Activated CD8-positive, alpha-beta memory T cell treated with anti-CD3 and anti-CD28 coated beads for 36 hours (primary cell): ENCODE measurements around the gene ERC1. TPM values are rescaled to one million over a fixed set of nuclear protein-coding genes. Genes with fewer than 3 reads are reported as not detected.
"Not testable (repeated sequence)": the region's sequence is repeated elsewhere in the genome, so short reads cannot be mapped to it uniquely, and the experiment has no call there.

Experiments
- CTCF ChIA-PET: fragments of 350-600 bp; sonication (Branson Sonifier 250); formaldehyde crosslinking; loops from one replicate; lab custom pipeline; 2021; ENCODE audit warnings: antibody characterized with exemption; lab: Charles Lee
- POLR2A ChIA-PET: fragments of 350-600 bp; sonication (Branson Sonifier 250); formaldehyde crosslinking; loops from one replicate; lab custom pipeline; 2021; ENCODE audit warnings: antibody characterized with exemption; lab: Charles Lee
- total RNA-seq, 2 experiments: library from RNA; stranded (reverse); gene quantifications; one replicate each; pipeline ENCODE4 v1.2.3, GENCODE V29; 2021

The ERC1 gene
- total RNA-seq, 2 experiments from 2014 or later, result 24.2 to 25.8 TPM

DNA sequence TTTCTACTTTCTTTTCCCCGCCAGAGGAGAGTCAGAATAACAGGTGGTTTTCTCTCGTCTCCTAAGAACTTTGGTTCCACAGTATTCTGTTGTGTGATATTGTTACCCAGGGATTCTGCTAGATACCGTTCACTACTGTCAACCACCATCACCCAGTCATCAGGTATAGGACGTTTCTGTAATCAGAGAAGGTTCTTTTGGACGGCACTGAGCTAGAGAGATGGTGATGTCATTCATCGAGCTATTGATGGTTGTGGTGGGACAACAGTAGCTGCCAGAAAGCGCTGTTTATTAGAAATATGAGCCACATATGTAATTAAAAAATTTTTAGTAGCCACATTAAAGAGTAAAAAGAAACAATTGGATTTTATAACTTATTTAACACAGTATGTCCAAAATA is 17.0 kb downstream of the ERC1 start:
- ChIA-PET CTCF (no interaction called here), POLR2A (no interaction called here)

DNA sequence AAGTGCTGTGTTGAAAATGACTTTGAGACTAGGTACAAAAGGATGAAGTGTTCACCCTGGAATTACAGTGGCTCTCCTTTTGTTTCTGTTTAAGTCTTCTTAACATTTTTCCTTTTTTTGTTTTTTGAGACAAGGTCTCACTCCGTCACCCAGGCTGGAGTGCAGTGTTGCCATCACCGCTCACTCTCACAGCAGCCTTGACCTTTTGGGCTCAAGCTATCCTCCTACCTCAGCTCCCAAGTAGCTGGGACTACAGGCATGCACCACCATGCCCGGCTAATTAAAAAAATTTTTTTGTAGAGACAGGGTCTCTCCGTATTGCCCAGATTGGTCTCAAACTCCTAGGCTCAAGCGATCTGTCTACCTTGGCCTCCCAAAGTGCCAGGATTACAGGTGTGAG is 20.1 kb downstream of the ERC1 start:
- POLR2A ChIA-PET, result no interaction called here
- CTCF ChIA-PET, result no interaction called here

DNA sequence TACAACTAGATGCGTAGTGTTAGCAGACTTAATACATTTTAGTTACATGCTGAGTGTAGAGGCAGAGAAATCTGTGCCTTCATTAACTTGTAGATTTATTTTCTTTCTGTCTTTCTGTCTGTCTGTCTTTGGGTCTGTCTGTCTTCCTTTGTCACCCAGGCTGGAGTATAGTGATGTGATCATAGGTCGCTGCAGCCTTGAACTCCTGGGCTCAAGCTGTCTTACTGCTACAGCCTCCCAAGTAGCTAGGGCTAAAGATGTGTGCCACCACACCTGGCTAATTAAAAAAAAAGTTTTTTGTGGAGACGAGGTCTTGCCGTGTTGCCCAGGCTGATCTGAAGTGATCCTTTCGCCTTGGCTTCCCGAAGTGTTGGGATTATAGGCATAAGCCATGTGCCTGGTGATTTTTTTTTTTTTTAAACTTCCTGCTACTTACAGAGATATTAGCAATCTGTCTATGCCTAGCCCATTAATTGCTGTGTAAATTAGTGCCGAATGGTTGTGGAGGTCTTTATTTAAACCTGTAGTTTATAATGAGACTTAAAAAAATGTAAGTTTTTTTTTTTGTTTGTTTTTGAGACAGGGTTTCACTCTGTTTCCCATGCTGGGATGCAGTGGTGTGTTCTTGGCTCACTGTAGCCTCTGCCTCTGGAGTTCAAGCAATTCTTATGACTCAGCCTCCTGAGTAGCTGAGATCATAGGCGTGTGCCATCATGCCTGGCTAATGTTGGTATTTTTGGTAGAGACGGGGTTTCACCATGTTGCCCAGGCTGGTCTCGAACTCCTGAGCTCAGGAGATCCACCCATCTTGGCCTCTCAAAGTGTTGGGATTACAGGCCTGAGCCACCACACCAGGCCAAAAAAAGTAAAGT is 22.8 kb downstream of the ERC1 start:
- ChIA-PET POLR2A (no interaction called here), CTCF (no interaction called here)

DNA sequence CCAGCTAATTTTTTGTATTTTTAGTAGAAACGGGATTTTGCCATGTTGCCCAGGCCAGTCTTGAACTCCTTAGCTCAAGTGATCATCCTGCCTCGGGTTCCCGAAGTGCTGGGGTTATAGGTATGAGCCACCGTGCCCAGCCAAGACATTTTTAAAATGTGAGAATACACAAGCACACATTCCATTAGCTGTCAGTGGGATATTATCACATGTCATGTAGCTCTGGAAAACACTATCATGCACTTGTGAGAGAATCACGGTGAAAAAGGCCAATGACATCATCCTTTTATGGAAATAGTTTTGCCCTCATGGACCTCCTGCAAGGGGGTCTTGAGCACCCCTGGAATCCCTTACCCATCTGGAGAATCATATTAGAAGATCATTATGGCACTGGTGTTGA is 28.3 kb downstream of the ERC1 start:
- POLR2A ChIA-PET, result interaction anchor here (0.6 kb wide), 1 partner anchor 11 kb away, joined by 4 read pairs; no protein-coding TSS in a partner anchor

DNA sequence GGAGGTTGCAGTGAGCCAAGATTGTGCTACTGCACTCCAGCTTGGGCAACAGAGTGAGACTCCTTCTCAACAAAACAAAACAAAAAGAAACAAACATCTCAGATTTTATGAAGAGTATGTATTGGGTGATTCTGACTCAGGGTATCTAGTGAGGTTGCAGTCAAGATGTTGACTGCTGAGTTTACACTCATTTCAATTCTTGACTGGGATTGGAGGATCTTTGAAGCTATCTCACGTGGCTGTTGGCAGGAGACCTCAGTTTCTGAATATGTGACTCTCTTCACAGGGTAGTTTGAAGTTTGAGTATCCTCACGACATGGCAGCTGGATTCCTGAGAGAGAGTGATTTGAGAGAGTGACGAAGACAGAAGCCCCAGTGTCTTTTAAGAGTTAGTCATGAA is 29.4 kb downstream of the ERC1 start:
- ChIA-PET POLR2A (no interaction called here), CTCF (no interaction called here)

More for the DNA sequence above, 28.3 kb downstream of the ERC1 start:
- CTCF ChIA-PET, result no interaction called here

DNA sequence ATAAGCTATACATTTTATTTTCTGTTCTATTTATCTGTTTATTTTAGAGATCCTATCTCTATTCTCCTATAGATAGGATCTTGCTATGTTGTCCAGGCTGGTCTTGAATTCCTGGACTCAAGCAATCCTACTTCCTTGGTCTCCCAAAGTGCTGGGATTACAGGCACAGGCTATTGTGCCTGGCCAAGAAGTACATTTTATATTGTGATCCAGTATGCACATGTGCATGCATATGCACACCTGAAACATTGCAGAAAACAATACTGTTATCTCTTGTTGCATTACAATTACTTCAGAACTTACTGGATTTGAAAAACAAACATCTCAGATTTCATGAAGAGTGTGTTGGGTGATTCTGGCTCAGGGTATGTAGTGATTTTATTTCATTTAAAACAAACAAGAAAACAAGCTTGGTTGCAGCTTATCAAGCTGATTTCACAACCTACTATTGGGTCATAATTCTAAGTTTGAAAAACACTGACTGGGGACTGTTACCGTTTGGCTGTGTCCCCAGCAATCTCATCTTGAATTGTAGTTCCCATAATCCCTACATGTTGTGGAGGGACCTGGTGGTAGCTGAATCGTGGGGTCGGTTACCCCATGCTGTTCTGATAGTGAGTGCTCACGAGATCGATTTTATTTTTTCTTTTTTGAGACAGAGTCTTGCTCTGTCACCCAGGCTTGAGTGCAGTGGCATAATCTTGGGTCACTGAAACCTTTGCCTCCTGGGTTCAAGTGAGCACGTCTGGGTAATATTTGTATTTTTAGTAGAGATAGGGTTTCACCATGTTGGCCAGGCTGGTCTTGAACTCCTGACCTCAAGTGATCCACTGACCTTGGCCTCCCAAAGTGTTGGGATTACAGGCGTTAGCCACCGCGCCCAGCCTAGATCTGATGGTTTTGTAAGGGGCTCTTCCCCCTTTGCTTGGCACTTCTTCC is 31.3 kb downstream of the ERC1 start:
- CTCF ChIA-PET, result no interaction called here

DNA sequence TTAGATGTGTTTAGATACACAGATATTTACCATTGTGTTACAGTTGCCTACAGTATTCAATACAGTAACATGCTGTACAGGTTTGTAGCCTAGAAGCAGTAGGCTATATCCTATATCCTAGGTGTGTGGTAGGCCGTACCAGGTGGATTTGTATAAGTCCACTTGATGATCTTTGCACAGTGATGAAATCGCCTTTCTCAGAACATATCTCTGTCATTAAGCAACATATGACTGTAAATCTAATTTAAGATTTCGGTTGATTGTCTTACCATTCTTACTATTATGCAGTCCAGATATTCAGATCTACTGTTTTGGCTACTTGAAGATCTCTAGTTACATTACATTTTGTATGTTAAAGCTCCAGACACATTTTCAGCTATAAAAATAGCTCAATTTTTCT is 39.8 kb downstream of the ERC1 start:
- CTCF ChIA-PET, result no interaction called here
- POLR2A ChIA-PET, result interaction anchor here (0.6 kb wide), 1 partner anchor 203 kb away, joined by 4 read pairs; no protein-coding TSS in a partner anchor

More for the DNA sequence above, 31.3 kb downstream of the ERC1 start:
- POLR2A ChIA-PET, result interaction anchor here (0.5 kb wide), 1 partner anchor 10 kb away, joined by 6 read pairs; no protein-coding TSS in a partner anchor

DNA sequence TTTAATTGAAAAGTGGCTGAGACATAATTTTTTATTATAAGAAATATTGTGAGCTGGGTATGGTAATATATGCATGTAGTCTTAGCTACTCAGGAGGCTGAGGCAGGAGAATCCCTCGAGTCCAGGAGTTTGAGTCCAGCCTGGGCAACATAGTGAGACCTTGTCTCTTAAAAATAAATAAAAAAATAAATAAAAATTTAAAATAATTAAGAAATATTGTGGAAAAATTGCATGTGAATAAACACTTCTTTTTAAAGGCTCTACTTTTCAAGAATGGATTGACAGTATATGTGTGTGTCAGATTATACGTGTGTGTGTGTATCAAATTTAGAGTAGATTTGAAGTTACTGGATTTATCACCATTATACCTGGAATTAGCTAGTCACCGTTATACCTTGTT is 43.2 kb downstream of the ERC1 start:
- ChIA-PET POLR2A (no interaction called here), CTCF (no interaction called here)

DNA sequence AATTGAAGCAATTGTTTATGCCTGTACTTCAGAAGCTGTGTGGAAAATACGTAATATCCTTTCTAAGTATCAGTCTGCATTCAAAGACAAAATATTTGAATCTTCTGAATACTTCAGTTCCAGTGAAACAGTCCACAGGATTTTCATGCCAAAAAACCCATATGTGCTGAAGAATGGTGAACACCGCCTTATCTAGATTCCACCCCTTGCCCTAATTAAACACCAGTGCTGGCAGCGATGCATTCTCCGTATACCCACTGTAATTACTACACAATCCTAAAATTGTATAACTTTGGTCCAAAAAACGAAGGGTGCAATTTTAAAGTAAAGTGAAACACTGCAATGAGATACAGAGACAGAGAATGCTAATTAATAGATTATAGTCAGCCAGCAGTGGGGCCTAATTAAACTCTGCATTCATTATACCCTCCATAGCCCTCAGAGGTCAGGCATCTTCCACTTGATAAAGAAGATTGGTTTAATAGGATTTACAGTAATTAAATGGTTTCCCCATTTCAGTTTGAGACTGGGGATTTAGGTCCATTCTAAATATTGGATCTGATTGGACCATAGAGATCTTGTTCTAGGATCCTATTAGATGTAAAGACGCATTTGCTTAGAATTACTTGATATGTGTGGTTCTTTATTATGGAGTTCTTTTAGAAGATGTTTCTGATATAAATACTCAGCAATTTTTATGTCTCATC is 43.9 kb downstream of the ERC1 start:
- ChIA-PET CTCF (no interaction called here), POLR2A (no interaction called here)

DNA sequence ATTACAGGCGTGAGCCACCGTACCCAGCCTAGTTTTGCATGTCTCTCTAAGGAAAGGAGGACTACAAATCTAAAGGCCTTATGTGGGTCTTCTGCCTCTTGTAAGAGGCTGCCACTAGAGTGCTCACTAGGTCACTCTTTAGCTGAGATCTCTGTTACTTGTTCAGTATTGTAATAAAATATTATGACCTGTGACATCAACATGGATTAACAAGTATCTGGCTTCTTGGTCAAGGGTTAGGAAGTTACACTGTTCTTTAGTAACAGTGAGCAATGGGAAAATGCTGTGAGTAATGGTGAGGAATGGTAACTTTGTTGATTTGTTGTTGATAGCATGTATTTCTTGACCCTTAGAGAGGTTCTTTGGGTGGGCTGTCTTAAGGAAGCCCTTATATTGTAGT is 50.5 kb downstream of the ERC1 start:
- ChIA-PET CTCF (no interaction called here), POLR2A (interaction anchor here (0.6 kb wide), 1 partner anchor 15 kb away, joined by 3 read pairs; no protein-coding TSS in a partner anchor)

DNA sequence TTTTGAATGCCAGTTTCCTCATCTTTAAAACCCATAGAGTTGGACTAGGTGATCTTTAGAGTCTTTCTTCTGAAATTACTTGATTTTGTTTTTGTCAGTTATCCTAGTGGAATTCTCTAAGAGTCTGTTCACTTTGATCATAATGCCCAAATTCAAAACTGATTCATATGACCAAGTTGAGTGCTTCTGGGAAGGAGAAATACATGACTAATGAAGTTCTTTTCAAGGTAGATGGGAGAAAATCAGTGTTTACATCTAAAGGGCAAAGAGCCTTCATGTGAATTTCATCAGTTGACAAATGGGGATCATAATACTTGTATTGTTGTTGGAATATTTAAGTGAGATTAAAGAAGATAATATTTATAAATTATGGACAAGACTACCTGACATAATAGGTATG is 53.2 kb downstream of the ERC1 start:
- CTCF ChIA-PET, result no interaction called here
- POLR2A ChIA-PET, result no interaction called here

DNA sequence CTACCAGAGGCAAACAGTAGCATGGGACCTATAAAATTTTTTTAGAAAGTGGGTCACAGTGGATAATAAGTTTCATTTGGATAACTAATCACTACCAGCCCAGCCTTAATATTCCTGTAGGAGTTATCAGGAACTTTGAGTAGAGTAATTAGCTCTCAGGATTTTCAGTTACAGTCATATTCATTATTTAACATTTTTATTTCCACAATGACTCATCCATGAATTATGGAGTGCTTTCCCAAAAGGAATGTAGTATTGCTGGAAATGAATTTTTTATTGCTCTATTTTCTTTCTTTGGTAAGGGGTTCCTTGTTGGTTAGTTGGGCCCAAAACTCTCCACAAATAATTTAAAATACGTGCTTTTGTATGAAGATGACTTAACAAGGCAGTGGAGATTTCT is 53.7 kb downstream of the ERC1 start:
- ChIA-PET POLR2A (no interaction called here), CTCF (no interaction called here)

DNA sequence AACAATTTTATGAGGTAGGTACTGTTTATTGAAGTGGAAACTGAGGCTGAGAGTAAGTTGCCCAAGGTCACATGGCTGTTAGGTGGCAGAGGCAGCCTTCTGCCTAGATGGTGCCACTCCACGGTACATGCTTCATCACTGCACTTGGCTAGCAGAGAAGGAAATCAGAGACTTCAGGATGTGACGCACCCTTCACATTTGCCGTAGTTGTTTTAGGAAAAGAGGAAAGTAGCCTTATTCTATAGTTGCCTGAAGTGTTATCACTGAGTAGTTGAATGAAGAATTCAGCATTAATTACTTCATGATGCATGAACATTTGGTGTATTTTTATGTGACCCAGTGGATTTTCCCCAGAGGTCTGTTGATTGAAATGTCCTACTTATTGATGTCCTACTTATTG is 55.7 kb downstream of the ERC1 start:
- ChIA-PET CTCF (no interaction called here), POLR2A (no interaction called here)

DNA sequence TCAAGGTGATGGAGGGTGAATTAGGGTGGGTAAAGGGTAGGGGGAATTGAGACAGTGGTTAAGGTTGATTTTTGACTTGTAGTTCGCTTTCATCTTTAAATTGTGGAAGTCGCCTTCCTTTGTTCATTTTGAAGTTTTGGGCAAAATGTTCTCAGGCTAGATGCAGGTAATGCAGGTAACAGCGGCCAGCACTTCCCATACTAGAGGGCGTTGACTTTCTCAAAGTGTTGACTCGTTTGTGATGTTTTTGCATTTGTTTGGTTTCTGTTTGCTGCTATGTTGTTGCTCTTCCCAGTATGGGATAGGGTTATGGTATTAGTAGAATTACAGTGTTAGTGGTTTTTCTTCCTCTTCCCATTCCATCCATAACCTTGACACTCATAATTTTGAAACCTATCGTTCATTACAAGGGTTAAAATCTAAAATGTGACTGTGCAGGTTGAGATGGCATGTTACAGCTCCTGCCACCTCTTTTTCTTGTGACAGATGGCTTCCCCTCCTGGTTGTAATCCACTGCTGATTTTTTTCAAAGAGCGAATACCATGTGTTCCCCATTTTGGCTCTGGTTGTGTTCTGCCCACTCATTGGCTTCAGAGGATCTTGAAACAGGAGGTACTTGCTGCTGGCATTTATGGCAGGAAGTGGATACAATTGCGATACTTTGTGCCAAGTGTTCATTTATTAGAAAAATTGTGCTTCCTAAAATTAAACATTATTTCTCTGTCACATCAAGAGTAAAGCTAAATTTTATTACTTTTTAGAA is 57.1 kb downstream of the ERC1 start:
- CTCF ChIA-PET, result interaction anchor here (1.3 kb wide), 1 partner anchor 45 kb away, joined by 3 read pairs; no protein-coding TSS in a partner anchor
- POLR2A ChIA-PET, result no interaction called here

DNA sequence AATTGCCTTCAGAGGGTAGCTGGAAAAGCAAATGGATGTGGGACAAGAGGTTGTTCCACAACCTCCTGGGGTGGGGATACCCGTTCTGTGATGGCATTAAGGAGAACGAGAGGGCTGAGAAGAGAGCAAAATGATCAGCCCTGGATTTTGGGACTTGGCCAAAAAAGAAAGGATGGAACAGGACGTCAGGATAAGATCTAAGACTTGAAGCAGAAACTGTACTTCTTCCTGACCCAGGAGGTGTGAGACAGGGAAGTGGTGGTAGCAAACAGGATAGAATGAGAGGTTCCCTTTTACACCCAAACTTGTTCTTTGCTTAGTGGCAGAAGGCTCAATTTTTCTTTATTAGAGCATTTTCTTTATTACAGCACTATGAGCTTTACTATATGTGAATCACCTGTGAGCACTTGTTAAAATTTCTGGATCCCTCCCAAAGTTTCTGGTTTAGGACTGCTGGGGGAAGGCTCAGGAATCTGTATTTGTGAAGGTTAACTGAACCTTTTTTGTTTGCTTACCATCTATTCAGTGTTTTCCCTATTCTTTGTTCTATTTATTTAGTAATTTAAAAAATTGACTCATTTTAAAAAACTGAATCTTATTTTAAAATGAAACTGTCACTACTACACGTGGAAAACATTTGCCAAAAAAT is 59.2 kb downstream of the ERC1 start:
- ChIA-PET CTCF (no interaction called here), POLR2A (no interaction called here)

DNA sequence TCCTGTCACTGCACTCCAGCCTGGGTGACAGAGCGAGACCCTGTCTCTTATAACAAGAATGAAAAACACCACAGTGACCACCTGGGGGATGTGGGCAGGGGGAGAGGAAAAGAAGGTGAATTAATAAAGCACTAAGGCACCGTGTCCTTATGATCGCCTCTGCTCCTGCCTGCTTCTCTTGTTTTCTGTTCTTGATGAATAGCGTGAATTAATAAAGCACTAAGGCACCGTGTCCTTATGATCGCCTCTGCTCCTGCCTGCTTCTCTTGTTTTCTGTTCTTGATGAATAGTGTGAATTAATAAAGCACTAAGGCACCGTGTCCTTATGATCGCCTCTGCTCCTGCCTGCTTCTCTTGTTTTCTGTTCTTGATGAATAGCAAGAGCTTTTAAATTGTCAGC is 60.6 kb downstream of the ERC1 start:
- CTCF ChIA-PET, POLR2A ChIA-PET: not testable (repeated sequence)

DNA sequence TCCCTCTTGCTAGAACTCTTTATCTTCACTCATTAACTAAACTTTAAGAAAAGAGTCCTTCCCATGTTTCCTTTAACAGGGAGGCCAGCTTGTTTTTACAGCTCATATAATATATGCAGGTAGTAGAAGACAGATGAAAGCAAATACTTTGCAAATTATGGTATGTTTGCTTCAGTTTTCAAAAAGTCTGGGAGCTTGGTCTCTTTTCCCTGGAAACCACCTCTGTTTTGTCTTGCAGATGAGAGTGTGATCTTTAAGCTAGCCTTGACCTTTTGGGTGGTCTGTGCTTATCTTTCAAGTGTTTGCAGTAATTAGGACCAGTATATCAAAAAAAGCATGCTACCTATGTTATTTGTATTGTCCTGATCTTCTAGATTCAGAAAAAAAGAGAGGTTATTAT is 62.7 kb downstream of the ERC1 start:
- CTCF ChIA-PET, result no interaction called here
- POLR2A ChIA-PET, result no interaction called here

DNA sequence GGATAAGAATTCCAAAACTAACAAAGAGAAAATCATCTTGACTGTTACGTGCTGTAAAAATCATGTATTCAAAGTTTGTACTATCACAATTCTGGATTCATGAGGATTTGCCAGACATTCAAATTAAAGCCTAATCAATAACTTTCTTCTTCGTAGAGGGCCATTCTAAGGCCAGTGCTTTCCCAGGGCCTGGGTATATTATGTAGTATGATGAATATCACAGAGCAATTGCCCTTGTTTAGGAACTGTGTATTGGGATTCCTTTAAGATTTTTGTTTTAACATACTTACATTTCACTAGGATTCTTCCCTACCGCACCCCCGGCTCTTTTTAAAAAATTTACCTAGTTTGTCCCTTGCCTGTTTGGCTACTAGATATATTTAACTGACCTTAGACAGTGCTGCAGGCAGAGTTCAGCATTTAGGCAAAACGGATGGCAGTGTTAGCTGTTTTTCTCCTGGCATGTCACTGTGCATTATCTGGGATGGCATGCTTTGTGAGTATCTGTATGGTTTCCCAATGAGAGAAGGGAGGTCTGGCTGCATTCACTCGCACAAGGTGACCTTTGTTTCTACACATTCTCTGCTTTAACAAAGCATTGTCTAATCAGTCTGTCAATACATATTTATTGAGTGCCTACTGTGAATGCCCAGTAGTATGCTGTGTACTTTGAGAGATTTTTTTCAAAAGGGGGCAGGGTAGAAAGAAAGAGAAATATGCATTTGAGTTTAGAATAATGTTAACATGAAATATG is 63.3 kb downstream of the ERC1 start:
- POLR2A ChIA-PET, result no interaction called here
- CTCF ChIA-PET, result no interaction called here
